Type B pancreatic cell (in vitro differentiated cells): Measurements from ENCODE around the gene GCKR. TPM values are rescaled to one million over a fixed set of nuclear protein-coding genes. Genes with fewer than 3 reads are reported as not detected.

Source experiments
- DNase-seq: peaks from one replicate; pipeline ENCODE4 v3.0.0; 2021; ENCODE audit warnings: mixed read lengths; ENCODE audit not compliant: unreplicated experiment; ENCODE audit errors: extremely low spot score
- H3K27ac Mint-ChIP-seq: 2 replicates; pipeline ENCODE4 v1.8.0; 2021; ENCODE audit warnings: mild to moderate bottlenecking, mixed read lengths
- H3K27me3 Mint-ChIP-seq: 2 replicates; pipeline ENCODE4 v1.8.0; 2021; ENCODE audit warnings: mixed read lengths
- H3K36me3 Mint-ChIP-seq: 2 replicates; pipeline ENCODE4 v1.8.0; 2021; ENCODE audit warnings: mixed read lengths
- H3K4me1 Mint-ChIP-seq: one replicate; pipeline ENCODE4 v1.8.0; 2021; ENCODE audit warnings: mixed read lengths; ENCODE audit not compliant: unreplicated experiment
- H3K4me3 Mint-ChIP-seq: 2 replicates; pipeline ENCODE4 v1.8.0; 2021; ENCODE audit warnings: mild to moderate bottlenecking, mixed read lengths
- H3K9me3 Mint-ChIP-seq: 2 replicates; pipeline ENCODE4 v1.8.0; 2021; ENCODE audit warnings: mixed read lengths
- CTCF ChIP-seq: fragments of 200-600 bp; sonication (generic); conservative IDR thresholded peaks from 2 replicates; pipeline ENCODE4 v1.5.0; 2021; ENCODE audit warnings: antibody characterized with exemption, mild to moderate bottlenecking
- long read RNA-seq: library from polyadenylated mRNA; unstranded; transcript quantifications from one replicate; pipeline ENCODE4 v2.0.0, GENCODE V29; 2020
- total RNA-seq: library from RNA; stranded (reverse); gene quantifications from 2 replicates; pipeline ENCODE4 v1.2.1, GENCODE V29; 2021; ENCODE audit warnings: low replicate concordance

The GCKR gene
- 0.65 and 2.2 TPM in 2 replicates for total RNA-seq
- long read RNA-seq, partial matches to known transcripts: 0 of 5 reads
- long read RNA-seq, other reads (novel, unspliced or antisense): 2 of 5 reads

GRCh38 chr2:27496357-27497287 is at the start of gene GCKR:
TSS of gene GCKR (plus strand) at chr2:27496839. CDS start at chr2:27496905, 66 bp downstream.
- H3K4me3 Mint-ChIP-seq: peak within 1 kb of the TSS; percentile 88
- no peak for TF ChIP-seq CTCF
- H3K36me3 Mint-ChIP-seq: no peaks in the 10 kb centered on the region
- H3K27ac Mint-ChIP-seq: peak within 1 kb of the TSS; percentile 54
- no peaks in the 10 kb centered on the region for H3K4me1 Mint-ChIP-seq
- DNase-seq: no peak
- no peaks in the 10 kb centered on the region for H3K9me3 Mint-ChIP-seq
- peaks cover 64% of the 10 kb centered on the region for H3K27me3 Mint-ChIP-seq

GRCh38 chr2:27448381-27448780 is 48.3 kb upstream of the GCKR start:
- no peaks in the 10 kb centered on the region for H3K4me1 Mint-ChIP-seq
- TF ChIP-seq CTCF: no peak

GRCh38 chr2:27451095-27451494 is 45.5 kb upstream of the GCKR start:
- peaks cover 32% of the 10 kb centered on the region for H3K36me3 Mint-ChIP-seq

More at GRCh38 chr2:27448381-27448780, 48.3 kb upstream of the GCKR start:
- Mint-ChIP-seq H3K4me3 (no peak overlapping the region), H3K27ac (peak overlapping the region; percentile 13), H3K9me3 (no peaks in the 10 kb centered on the region), H3K36me3 (peaks cover 30% of the 10 kb centered on the region), H3K27me3 (no peaks in the 10 kb centered on the region)
- DNase-seq: no peak

GRCh38 chr2:27453968-27454367 is 42.7 kb upstream of the GCKR start:
- no peak overlapping the region for H3K27ac Mint-ChIP-seq
- no peak for DNase-seq
- no peaks in the 10 kb centered on the region for H3K4me1 Mint-ChIP-seq
- no peaks in the 10 kb centered on the region for H3K9me3 Mint-ChIP-seq
- peaks cover 24% of the 10 kb centered on the region for H3K36me3 Mint-ChIP-seq
- H3K27me3 Mint-ChIP-seq: no peaks in the 10 kb centered on the region
- no peak for TF ChIP-seq CTCF
- no peak overlapping the region for H3K4me3 Mint-ChIP-seq

More at GRCh38 chr2:27451095-27451494, 45.5 kb upstream of the GCKR start:
- no peak for TF ChIP-seq CTCF
- Mint-ChIP-seq H3K9me3 (no peaks in the 10 kb centered on the region), H3K4me1 (no peaks in the 10 kb centered on the region), H3K4me3 (no peak overlapping the region), H3K27me3 (no peaks in the 10 kb centered on the region), H3K27ac (no peak overlapping the region)
- DNase-seq: no peak

GRCh38 chr2:27461118-27461517 is 35.5 kb upstream of the GCKR start:
- peaks cover 11% of the 10 kb centered on the region for H3K36me3 Mint-ChIP-seq
- H3K27ac Mint-ChIP-seq: no peak overlapping the region
- no peak overlapping the region for H3K4me3 Mint-ChIP-seq
- no peaks in the 10 kb centered on the region for H3K4me1 Mint-ChIP-seq
- H3K27me3 Mint-ChIP-seq: no peaks in the 10 kb centered on the region
- H3K9me3 Mint-ChIP-seq: no peaks in the 10 kb centered on the region
- DNase-seq: no peak
- TF ChIP-seq CTCF: no peak
